ENCODE measurements around the gene AGAP3. TPM values are rescaled to one million over a fixed set of nuclear protein-coding genes. Genes with fewer than 3 reads are reported as not detected.
"Not testable (repeated sequence)": the region's sequence is repeated elsewhere in the genome, so short reads cannot be mapped to it uniquely, and the experiment has no call there.

Gene AGAP3
- polyA plus RNA-seq (ENCODE audit: insufficient read length in 4 of 4) = 10 to 100 TPM; 54.8 to 92.1 (median 68.4) TPM

DNA sequence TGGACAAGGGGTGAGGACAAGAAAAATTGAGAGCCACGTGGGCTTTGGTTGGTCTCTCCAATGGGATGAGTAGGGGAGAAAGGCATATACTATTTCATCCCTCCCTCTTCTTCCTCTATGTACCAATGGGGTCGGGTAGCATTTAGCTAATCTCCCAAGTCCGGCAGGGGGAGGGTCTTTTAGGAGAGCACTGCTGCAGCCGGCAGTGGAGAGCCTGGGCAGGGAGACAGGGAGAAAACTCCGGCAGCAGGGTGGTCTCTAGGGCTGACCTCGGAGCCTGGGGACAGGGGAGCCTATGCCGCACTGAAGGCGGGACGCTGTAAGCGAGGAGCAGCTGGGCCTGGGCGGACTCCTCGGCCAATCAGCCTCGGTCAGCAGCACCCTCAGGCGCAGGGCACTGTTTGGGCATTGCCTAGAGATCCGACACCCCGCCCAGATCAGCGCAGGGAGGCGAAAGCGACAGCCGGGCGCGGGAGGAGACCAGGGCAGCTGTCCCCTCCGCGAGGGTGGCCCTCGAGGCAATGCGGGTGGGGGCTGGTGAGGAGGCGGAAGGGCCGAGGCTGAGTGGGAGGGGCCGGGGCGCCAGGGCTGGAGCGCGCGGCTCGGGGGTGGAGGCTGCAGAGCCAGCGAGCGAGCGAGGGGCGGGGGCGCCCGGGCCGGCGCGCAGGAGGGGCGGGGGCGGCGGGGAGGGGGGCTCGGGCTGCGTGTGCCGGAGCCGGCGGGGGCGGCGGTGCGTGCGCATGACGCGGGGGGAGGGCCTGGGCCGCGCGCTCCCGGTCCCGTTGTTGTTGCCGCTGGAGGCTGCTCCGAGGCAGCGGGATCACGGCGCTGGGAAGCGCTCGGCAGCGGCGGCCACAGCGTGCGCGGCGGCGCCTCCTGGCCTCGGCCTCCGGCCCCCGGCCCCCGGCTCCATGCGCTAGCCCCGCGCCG, at the start of gene AGAP3:
AGAP3 (plus strand) TSS at position 785 of the 930 bp plus-strand sequence. CDS start 267 bp downstream, outside the sequence.
- peak in 1 of 4 donors; percentile 77 for DNase-seq (ENCODE audit: low read depth in 4 of 4, low spot score in 2 of 4)

- no peak for DNase-seq (ENCODE audit: low read depth in 4 of 4, low spot score in 2 of 4)
Measured at GRCh38 chr7:151038951-151039849, 47.1 kb upstream of the AGAP3 start.

DNA sequence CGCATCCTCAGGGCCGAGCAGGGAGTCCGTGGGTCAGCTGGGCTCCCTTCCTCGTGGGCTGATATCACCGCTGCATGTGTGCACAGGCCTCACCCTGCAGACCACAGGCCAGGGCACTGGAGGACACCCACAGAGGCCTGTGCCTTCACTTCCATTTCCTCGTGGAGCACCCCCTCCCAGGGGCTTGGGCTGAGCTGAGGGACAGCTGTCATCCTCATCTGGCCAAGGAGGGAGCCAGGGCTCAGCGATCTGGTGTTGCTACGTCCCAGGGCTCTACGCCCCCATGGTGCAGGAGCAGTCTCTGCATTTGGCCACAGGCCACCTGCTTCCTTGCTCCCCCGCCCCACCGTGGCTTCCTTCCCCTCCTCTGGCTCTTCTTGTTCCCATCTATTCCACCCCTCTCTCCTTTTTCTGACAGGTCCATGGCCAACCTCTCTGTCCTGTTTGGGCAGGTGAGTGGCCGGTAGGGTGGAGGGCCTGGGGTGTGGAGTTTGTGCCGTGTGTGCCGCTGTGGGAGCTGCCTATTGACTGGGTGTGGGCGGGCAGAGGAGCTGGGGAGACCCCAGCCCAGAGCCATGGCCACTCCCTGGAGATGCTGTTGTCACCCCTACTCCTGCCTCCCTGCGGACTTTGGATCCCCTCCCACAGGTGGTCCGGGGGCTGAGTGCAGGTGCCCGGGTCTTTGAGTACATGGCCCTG, 46.3 kb upstream of the AGAP3 start:
- DNase-seq (ENCODE audit: low read depth in 4 of 4, low spot score in 2 of 4) = no peak

DNA sequence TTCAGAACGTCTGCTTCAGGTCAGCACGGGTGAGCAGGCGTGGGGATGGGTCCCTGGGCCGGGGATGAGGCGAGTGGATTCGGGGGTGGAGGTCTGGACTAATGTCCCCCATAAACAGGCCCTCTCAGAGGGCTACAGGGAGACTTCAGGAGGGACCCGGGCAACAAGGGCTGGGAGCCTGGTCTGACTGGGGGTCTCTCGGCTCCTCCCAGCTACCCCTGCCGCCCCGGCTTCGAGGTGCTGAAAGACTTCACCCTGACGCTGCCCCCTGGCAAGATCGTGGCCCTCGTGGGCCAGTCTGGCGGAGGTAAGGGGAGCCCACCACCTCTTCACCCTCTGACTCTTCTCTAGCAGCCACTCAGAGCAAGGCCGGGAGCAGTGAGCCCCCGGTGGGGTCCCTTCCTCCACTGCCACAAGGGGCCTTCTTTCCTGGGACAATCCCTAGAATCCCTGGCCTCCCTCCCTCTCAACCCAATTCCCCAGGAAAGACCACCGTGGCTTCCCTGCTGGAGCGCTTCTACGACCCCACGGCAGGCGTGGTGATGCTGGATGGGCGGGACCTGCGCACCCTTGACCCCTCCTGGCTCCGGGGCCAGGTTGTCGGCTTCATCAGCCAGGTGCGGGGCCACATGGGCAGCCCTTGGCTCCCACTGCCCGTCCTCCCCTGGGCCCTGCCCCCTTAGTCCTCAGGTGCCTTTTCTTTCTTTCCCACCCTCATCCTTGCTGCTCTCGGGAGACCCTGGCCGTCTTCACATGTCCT, 45.5 kb upstream of the AGAP3 start:
- no peak for DNase-seq (ENCODE audit: low read depth in 4 of 4, low spot score in 2 of 4)

DNA sequence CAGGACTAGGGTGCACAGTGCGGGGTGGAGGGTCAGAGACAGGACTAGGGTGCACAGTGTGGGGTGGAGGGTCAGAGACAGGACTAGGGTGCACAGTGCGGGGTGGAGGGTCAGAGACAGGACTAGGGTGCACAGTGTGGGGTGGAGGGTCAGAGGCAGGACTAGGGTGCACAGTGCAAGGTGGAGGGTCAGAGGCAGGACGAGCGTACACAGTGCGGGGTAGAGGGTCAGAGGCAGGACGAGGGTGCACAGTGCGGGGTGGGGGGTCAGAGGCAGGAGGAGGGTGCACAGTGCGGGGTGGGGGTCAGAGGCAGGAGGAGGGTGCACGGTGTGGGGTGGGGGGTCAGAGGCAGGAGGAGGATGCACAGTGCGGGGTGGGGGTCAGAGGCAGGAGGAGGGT, 42.8 kb upstream of the AGAP3 start:
- not testable (repeated sequence) for DNase-seq (ENCODE audit: low read depth in 4 of 4, low spot score in 2 of 4)

GRCh38 chr7:151043959-151044358, 42.3 kb upstream of the AGAP3 start:
- no peak for DNase-seq (ENCODE audit: low read depth in 4 of 4, low spot score in 2 of 4)

- no peak for DNase-seq (ENCODE audit: low read depth in 4 of 4, low spot score in 2 of 4)
Measured at GRCh38 chr7:151045262-151045661, 41.0 kb upstream of the AGAP3 start.

DNA sequence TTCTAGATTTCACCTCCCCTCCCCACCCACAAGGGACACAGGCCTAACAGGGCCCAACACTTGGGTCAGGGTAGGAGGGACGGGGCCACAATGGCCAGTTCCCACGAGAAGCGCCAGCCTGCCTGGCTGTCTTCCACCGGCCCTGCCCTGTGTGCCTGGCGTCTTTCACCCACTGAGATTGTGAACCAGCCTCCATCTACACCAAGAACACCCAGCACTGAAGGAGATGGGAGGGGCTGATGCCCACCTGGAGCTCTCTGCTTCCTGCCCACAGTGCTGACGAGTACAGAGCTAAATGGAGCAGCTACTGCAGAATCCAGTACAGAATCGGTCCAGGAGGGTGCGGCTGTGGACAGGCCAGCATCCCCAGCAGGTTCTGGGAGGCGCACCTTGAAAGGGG, 40.3 kb upstream of the AGAP3 start:
- no peak for DNase-seq (ENCODE audit: low read depth in 4 of 4, low spot score in 2 of 4)

GRCh38 chr7:151046603-151047573, 39.4 kb upstream of the AGAP3 start:
- no peak for DNase-seq (ENCODE audit: low read depth in 4 of 4, low spot score in 2 of 4)

- no peak for DNase-seq (ENCODE audit: low read depth in 4 of 4, low spot score in 2 of 4)
Measured at GRCh38 chr7:151047976-151048815, 38.1 kb upstream of the AGAP3 start, which contains the start of gene ASIC3. Gene ASIC3 (plus strand): TSS chr7:151048531. CDS start chr7:151048886, 355 bp downstream.

DNA sequence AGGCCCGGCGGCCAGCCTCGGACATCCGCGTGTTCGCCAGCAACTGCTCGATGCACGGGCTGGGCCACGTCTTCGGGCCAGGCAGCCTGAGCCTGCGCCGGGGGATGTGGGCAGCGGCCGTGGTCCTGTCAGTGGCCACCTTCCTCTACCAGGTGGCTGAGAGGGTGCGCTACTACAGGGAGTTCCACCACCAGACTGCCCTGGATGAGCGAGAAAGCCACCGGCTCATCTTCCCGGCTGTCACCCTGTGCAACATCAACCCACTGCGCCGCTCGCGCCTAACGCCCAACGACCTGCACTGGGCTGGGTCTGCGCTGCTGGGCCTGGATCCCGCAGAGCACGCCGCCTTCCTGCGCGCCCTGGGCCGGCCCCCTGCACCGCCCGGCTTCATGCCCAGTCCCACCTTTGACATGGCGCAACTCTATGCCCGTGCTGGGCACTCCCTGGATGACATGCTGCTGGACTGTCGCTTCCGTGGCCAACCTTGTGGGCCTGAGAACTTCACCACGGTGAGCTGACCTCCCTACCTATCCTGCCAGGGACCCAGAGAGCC, 37.3 kb upstream of the AGAP3 start:
- no peak for DNase-seq (ENCODE audit: low read depth in 4 of 4, low spot score in 2 of 4)

GRCh38 chr7:151051108-151051507, 35.2 kb upstream of the AGAP3 start:
- peak in 2 of 4 donors; percentile 55 to 69 for DNase-seq (ENCODE audit: low read depth in 4 of 4, low spot score in 2 of 4)

- DNase-seq (ENCODE audit: low read depth in 4 of 4, low spot score in 2 of 4) = no peak
Measured at GRCh38 chr7:151053096-151053495, 33.2 kb upstream of the AGAP3 start.

GRCh38 chr7:151053751-151054150, 32.5 kb upstream of the AGAP3 start:
- no peak for DNase-seq (ENCODE audit: low read depth in 4 of 4, low spot score in 2 of 4)

- no peak for DNase-seq (ENCODE audit: low read depth in 4 of 4, low spot score in 2 of 4)
Measured at GRCh38 chr7:151056283-151056665, 30.0 kb upstream of the AGAP3 start.

DNA sequence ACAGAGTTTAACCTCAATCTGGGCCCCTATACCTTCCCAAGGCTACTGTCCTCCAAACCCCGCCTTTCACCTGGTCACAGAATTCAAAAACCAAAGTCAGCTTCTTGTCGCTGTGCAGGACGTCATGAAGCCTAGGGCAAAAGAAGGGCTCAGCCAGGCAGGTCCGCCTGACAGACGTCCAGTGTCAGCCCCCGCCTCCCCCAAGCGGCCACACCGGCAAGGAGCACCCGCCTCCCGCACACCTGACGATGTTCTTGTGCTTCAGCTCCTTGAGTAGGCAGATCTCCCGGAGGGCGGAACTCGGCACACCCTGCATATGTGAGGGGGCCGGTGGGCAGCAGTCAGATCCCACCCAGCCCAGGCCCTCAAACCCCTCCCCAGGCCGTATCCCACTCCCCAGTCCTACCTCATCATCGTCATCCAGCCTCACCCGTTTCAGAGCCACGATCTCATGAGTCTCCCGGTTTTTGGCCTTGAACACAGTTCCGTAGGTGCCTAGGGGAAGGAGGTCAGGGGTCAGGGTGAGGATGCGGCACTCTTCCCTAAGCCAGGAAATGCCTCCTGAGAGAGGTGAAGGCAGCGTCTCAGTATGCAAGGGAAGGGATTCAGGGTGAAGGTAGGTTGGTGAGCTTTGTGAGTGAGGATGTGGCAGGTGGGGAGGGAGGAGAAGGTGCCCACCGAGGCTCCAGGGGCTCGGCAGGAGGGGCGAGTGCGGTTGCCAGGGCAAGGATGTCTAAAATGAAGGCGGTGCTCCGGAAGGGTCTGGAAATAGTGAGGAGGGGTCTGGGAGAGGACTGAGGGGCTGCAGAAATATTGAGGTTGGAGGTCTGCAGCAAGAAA, 29.4 kb upstream of the AGAP3 start:
- DNase-seq (ENCODE audit: low read depth in 4 of 4, low spot score in 2 of 4) = no peak
